Spinal cord (tissue), 10 donors: ENCODE data around the gene FAM217A. TPM values are rescaled to one million over a fixed set of nuclear protein-coding genes. Genes with fewer than 3 reads are reported as not detected.

ENCODE experiments used
- DNase-seq, 6 donors: peaks; one replicate each; pipeline versions ENCODE4 v3.0.0 to v3.0.0-alpha.2; 2013 to 2015; ENCODE audit warnings: low spot score in 6 of 6, low read depth in 4 of 6
- H3K27ac ChIP-seq: one replicate; pipeline ENCODE4 v1.5.1; 2013; ENCODE audit warnings: low read depth, low read length, control low read depth
- H3K27me3 ChIP-seq: one replicate; pipeline ENCODE4 v1.6.1; 2013; ENCODE audit warnings: low read length; ENCODE audit not compliant: control insufficient read depth, insufficient read depth
- H3K36me3 ChIP-seq: one replicate; pipeline ENCODE4 v1.6.1; 2013; ENCODE audit warnings: low read length; ENCODE audit not compliant: control insufficient read depth, insufficient read depth
- H3K4me1 ChIP-seq: one replicate; pipeline ENCODE4 v1.6.1; 2013; ENCODE audit warnings: low read length; ENCODE audit not compliant: control insufficient read depth, insufficient read depth
- H3K4me3 ChIP-seq: one replicate; pipeline ENCODE4 v1.5.1; 2013; ENCODE audit warnings: low read depth, low read length, control low read depth
- H3K9me3 ChIP-seq: one replicate; pipeline ENCODE4 v1.6.1; 2013; ENCODE audit warnings: low read length; ENCODE audit not compliant: control insufficient read depth, insufficient read depth
- WGBS: methylation state at CpG from one replicate; pipeline ENCODE4 v1.1.5; 2013; ENCODE audit warnings: missing lambda C conversion rate; ENCODE audit not compliant: insufficient coverage; 5-methylcytosine and 5-hydroxymethylcytosine counted together
- polyA plus RNA-seq, 2 donors: library from polyadenylated mRNA; unstranded; fragments of 120-200 nt; gene quantifications; one replicate each; pipeline ENCODE4 v1.2.1, GENCODE V29; 2013; ENCODE audit not compliant: insufficient read length in 2 of 2
- total RNA-seq, 2 donors: library from RNA; depleted of rRNA in 1 of 2; stranded (reverse); fragments of 120-200 nt in 1 of 2; fragments of >200 nt in 1 of 2; gene quantifications; one replicate each; pipeline versions ENCODE4 v1.2.3 to v1.2.4, GENCODE V29; 2013 to 2014
- donor health status: healthy.

The FAM217A gene
- total and polyA plus RNA-seq, 4 donors, result 1.0 TPM; not detected in 3

- Histone ChIP-seq H3K4me1 (no peaks in the 10 kb centered on the region), H3K9me3 (no peaks in the 10 kb centered on the region), H3K27me3 (no peaks in the 10 kb centered on the region), H3K4me3 (no peak overlapping the region), H3K27ac (no peak overlapping the region), H3K36me3 (no peaks in the 10 kb centered on the region)
- WGBS, result no CpG with 5 or more reads among the region's 7 CpGs
- DNase-seq, result no peak
These were observed 49.2 kb downstream of the FAM217A start for GRCh38 chr6:4029687-4030086.

DNA sequence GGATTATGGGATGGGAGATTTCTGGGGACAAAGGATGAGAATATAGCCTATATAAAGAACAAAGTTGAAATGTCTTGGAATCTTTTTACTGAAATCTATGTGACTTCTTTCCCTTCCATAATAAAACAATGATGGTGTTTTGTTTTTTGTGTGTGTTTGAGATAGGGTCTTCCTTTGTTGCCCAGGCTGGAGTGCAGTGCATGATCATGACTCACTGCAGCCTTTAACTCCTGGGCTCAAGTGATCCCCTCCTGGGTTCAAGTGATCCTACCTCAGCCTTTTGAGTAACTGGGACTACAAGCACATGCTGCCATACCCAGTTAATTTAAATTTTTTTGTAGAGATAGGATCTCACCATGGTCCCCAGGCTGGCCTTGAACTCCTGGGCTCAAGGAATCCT, 50.9 kb downstream of the FAM217A start:
- Histone ChIP-seq H3K27me3 (no peaks in the 10 kb centered on the region), H3K27ac (no peak overlapping the region), H3K9me3 (no peaks in the 10 kb centered on the region), H3K4me1 (no peaks in the 10 kb centered on the region), H3K36me3 (no peaks in the 10 kb centered on the region), H3K4me3 (no peak overlapping the region)
- DNase-seq, result no peak

GRCh38 chr6:4025681-4026080, 53.3 kb downstream of the FAM217A start:
- H3K27ac ChIP-seq, result no peak overlapping the region
- H3K4me3 ChIP-seq, result no peak overlapping the region
- no peak for DNase-seq
- H3K4me1 ChIP-seq, result no peaks in the 10 kb centered on the region
- no peaks in the 10 kb centered on the region for H3K9me3 ChIP-seq
- 100% methylated on average over 1 of the region's 1 CpG for WGBS
- no peaks in the 10 kb centered on the region for H3K36me3 ChIP-seq
- no peaks in the 10 kb centered on the region for H3K27me3 ChIP-seq

GRCh38 chr6:4023240-4023639, 55.7 kb downstream of the FAM217A start:
- H3K4me3 ChIP-seq, result no peak overlapping the region
- H3K36me3 ChIP-seq, result no peaks in the 10 kb centered on the region
- no CpG with 5 or more reads among the region's 1 CpG for WGBS
- H3K27me3 ChIP-seq, result no peaks in the 10 kb centered on the region
- no peaks in the 10 kb centered on the region for H3K4me1 ChIP-seq
- H3K27ac ChIP-seq, result no peak overlapping the region
- no peak for DNase-seq
- no peaks in the 10 kb centered on the region for H3K9me3 ChIP-seq

- 0% methylated on average over 7 of the region's 15 CpGs for WGBS
- Histone ChIP-seq H3K27me3 (no peaks in the 10 kb centered on the region), H3K27ac (peak overlapping the region; percentile 96), H3K9me3 (no peaks in the 10 kb centered on the region), H3K4me1 (no peaks in the 10 kb centered on the region), H3K4me3 (peak overlapping the region; percentile 87), H3K36me3 (no peaks in the 10 kb centered on the region)
- DNase-seq, result peak in 3 of 6 donors; percentile 6 to 31 (median 17)
These were observed 56.9 kb downstream of the FAM217A start for GRCh38 chr6:4021854-4022695.

GRCh38 chr6:4021133-4021853, 57.6 kb downstream of the FAM217A start:
- Histone ChIP-seq H3K4me1 (peaks cover 4% of the 10 kb centered on the region), H3K4me3 (peak overlapping the region; percentile 87), H3K36me3 (no peaks in the 10 kb centered on the region), H3K9me3 (no peaks in the 10 kb centered on the region), H3K27me3 (no peaks in the 10 kb centered on the region), H3K27ac (peak overlapping the region; percentile 96)
- DNase-seq, result peak; percentile 88 to 99 (median 93)
- under 1% methylated on average over 65 of the region's 65 CpGs for WGBS

- no peaks in the 10 kb centered on the region for H3K27me3 ChIP-seq
- peak overlapping the region; percentile 87 for H3K4me3 ChIP-seq
These were observed 58.2 kb downstream of the FAM217A start for GRCh38 chr6:4020822-4021132.

DNA sequence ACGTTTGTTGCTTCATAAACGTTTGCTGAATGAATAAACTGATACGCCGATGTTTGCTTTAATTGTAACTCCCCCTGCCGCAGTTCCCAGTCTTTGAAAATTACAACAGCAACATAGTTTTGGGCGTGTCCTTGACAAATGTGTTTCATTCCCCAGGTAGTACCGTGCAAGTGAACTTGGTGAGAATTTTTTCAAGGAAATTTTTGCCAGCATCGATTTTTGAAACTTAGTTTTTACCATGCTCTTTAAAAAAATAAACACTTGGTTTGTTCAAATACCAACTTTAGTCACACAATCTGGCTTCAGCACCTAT, 60.1 kb downstream of the FAM217A start:
- peak overlapping the region; percentile 100 for H3K27ac ChIP-seq
- H3K4me3 ChIP-seq, result peak overlapping the region; percentile 98
- 0% methylated on average over 1 of the region's 8 CpGs for WGBS
- DNase-seq, result no peak
- H3K27me3 ChIP-seq, result no peaks in the 10 kb centered on the region
- H3K36me3 ChIP-seq, result peaks cover 3% of the 10 kb centered on the region
- H3K4me1 ChIP-seq, result peaks cover 4% of the 10 kb centered on the region
- H3K9me3 ChIP-seq, result no peaks in the 10 kb centered on the region

More at GRCh38 chr6:4020822-4021132, 58.2 kb downstream of the FAM217A start:
- no peaks in the 10 kb centered on the region for H3K36me3 ChIP-seq
- H3K27ac ChIP-seq, result peak overlapping the region; percentile 96
- H3K4me1 ChIP-seq, result peaks cover 4% of the 10 kb centered on the region
- 3% methylated on average over 10 of the region's 12 CpGs for WGBS
- H3K9me3 ChIP-seq, result no peaks in the 10 kb centered on the region
- peak in 1 of 6 donors; percentile 24 for DNase-seq
